HL-60 (cell line): ENCODE results near the gene DHX16.
A peak's percentile ranks its signal among the peaks of the same experiment; 100 is the strongest.

ENCODE experiments used
- DNase-seq, 2 experiments: peaks; one replicate each; pipeline ENCODE4 v3.0.0-alpha.2; 2010 to 2020; ENCODE audit warnings: low read depth in 1 of 2, low spot score in 1 of 2
- H3K27ac ChIP-seq: fragments of 250-450 bp; sonication (Bioruptor Pico); replicated peaks from 2 replicates; pipeline ENCODE4 v1.5.1; 2020; ENCODE audit warnings: mild to moderate bottlenecking, moderate library complexity
- H3K27me3 ChIP-seq: fragments of 250-450 bp; sonication (Bioruptor Pico); 2 replicates; pipeline ENCODE4 v1.5.1; 2021; ENCODE audit warnings: mild to moderate bottlenecking, moderate library complexity; ENCODE audit not compliant: insufficient read depth, poor library complexity, severe bottlenecking
- H3K4me3 ChIP-seq: replicated peaks from 2 replicates; pipeline ENCODE4 v1.5.1; 2011; ENCODE audit warnings: mild to moderate bottlenecking, control low read depth, low read length; ENCODE audit not compliant: insufficient read depth
- CTCF ChIP-seq: IDR thresholded peaks from one replicate; pipeline ENCODE4 v1.5.1; 2011; ENCODE audit warnings: low read length, control low read depth, inconsistent platforms; ENCODE audit not compliant: insufficient read depth
- GABPA ChIP-seq: IDR thresholded peaks from 2 replicates; pipeline ENCODE4 v1.6.1; 2012; ENCODE audit warnings: low read depth
- POLR2AphosphoS5 ChIP-seq: IDR thresholded peaks from 2 replicates; pipeline ENCODE4 v1.6.1; 2012; ENCODE audit warnings: low read depth
- REST ChIP-seq: IDR thresholded peaks from 2 replicates; pipeline ENCODE4 v1.6.1; 2012; ENCODE audit warnings: low read depth; ENCODE audit not compliant: insufficient replicate concordance
- SPI1 ChIP-seq: IDR thresholded peaks from 2 replicates; pipeline ENCODE4 v1.6.1; 2012; ENCODE audit warnings: low read depth, mild to moderate bottlenecking, borderline replicate concordance

DHX16 gene

GRCh38 chr6:30703011-30703410 is 30.2 kb upstream of the DHX16 start:
- no peak for TF ChIP-seq GABPA
- TF ChIP-seq CTCF, result no peak

GRCh38 chr6:30700340-30700739 is 27.5 kb upstream of the DHX16 start:
- peak in 1 of 2 experiments; percentile 52 for DNase-seq
- Histone ChIP-seq H3K27ac (no peak overlapping the region), H3K27me3 (no peaks in the 10 kb centered on the region), H3K4me3 (no peak overlapping the region)
- TF ChIP-seq REST (no peak), GABPA (no peak), SPI1 (no peak; the same call in 1 of the 2 replicates), CTCF (no peak), POLR2AphosphoS5 (no peak)

More at GRCh38 chr6:30703011-30703410, 30.2 kb upstream of the DHX16 start:
- no peak overlapping the region for H3K4me3 ChIP-seq
- no peak for DNase-seq
- no peaks in the 10 kb centered on the region for H3K27me3 ChIP-seq
- H3K27ac ChIP-seq, result no peak overlapping the region

GRCh38 chr6:30696432-30696831 is 23.6 kb upstream of the DHX16 start:
- Histone ChIP-seq H3K4me3 (no peak overlapping the region), H3K27ac (no peak overlapping the region), H3K27me3 (no peaks in the 10 kb centered on the region)
- DNase-seq, result no peak
- TF ChIP-seq POLR2AphosphoS5 (no peak), REST (no peak), GABPA (no peak), SPI1 (no peak)

GRCh38 chr6:30691208-30691847 is 18.5 kb upstream of the DHX16 start:
- no peaks in the 10 kb centered on the region for H3K27me3 ChIP-seq
- TF ChIP-seq POLR2AphosphoS5 (no peak), GABPA (no peak), CTCF (no peak), SPI1 (no peak), REST (no peak)
- peak overlapping the region; percentile 76 for H3K27ac ChIP-seq
- DNase-seq, result no peak
- peak overlapping the region; percentile 78 for H3K4me3 ChIP-seq
